Measurements from ENCODE around the gene SIL1. TPM values are rescaled to one million over a fixed set of nuclear protein-coding genes. Genes with fewer than 3 reads are reported as not detected.

Gene SIL1
- total RNA-seq, 4 donors from 2014 or later = 28.6 to 48.1 (median 36.5) TPM

DNA sequence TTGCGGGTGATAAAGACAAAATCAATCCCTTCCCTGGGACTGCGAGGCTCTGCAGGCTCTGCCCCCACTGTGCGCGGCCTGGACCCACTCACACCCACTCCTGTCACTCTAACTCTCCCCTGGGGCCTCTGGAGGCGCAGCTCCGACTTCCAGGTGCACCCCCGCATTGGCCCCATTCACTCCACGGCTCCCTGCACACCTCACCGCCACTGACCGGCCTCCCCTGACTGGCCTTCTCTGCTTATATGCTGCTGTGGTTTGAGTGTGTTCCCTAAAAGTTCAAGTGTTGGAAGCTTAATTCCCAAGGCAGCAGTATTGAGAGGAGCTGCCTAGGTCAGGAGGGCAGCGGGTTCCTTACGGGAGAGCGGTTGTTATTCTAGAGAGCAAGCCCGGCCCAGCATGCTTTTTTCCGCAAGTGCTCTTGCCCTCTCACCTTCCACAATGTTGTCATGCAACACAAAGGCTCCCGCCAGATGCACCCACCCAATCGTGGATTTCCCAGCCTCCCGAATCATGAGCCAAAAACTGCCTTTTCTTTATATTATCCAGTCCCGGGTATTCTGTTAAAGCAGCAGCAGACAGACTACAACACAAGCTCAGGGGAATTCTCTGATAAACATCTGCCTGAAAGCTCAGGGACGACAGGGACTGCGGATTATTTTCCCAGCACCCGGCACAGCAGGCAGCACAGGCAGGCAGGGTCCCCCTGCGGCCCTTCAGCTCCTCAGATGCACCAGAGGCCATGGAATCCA is 249.5 kb downstream of the SIL1 start:
- peaks cover 5 to 55% (median 18%) of the 10 kb centered on the region in 3 donors for H3K4me1 ChIP-seq
- no peak overlapping the region for H3K27ac ChIP-seq
- no peaks in the 10 kb centered on the region for H3K27me3 ChIP-seq
- no peak for TF ChIP-seq EP300 (IDR thresholded peaks at IDR 0.05)
- TF ChIP-seq POLR2A (IDR thresholded peaks at IDR 0.05) = no peak
- no peak for TF ChIP-seq POLR2AphosphoS5 (IDR thresholded peaks at IDR 0.05)
- TF ChIP-seq, protein P1, sequence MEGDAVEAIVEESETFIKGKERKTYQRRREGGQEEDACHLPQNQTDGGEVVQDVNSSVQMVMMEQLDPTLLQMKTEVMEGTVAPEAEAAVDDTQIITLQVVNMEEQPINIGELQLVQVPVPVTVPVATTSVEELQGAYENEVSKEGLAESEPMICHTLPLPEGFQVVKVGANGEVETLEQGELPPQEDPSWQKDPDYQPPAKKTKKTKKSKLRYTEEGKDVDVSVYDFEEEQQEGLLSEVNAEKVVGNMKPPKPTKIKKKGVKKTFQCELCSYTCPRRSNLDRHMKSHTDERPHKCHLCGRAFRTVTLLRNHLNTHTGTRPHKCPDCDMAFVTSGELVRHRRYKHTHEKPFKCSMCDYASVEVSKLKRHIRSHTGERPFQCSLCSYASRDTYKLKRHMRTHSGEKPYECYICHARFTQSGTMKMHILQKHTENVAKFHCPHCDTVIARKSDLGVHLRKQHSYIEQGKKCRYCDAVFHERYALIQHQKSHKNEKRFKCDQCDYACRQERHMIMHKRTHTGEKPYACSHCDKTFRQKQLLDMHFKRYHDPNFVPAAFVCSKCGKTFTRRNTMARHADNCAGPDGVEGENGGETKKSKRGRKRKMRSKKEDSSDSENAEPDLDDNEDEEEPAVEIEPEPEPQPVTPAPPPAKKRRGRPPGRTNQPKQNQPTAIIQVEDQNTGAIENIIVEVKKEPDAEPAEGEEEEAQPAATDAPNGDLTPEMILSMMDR (IDR thresholded peaks at IDR 0.05) = no peak
- peaks cover 0 to 34% of the 10 kb centered on the region in 2 donors for H3K36me3 ChIP-seq
- no peak overlapping the region for H3K4me3 ChIP-seq
- WGBS, 2 donors (ENCODE audit: low coverage in 1 of 2) = 79 to 82% methylated on average over 8 to 15 of the region's 23 CpGs
- no peak for ATAC-seq
- H3K9me3 ChIP-seq = no peaks in the 10 kb centered on the region

DNA sequence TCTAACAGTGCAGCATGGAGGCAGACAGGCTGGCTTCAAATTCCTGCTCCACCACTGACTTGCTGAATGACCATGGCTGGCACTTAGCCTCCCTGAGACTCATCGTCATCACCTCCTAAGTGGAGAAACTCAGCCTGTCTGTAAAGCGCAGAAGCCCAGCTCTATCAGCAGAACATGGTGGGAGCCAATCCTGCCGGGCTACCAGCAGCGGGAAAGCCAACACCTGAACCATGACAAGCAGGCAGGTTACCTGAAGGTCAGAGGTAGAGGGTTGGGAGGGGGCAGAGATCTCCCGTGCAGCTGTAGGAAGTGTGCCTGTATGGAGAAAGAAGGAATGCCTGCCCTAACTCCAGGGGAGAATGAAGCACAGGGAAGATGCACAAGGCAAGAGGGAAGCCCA is 250.4 kb downstream of the SIL1 start:
- TF ChIP-seq, protein P1 (IDR thresholded peaks at IDR 0.05) = no peak
- TF ChIP-seq EP300 (IDR thresholded peaks at IDR 0.05) = no peak
- no peak for TF ChIP-seq POLR2AphosphoS5 (IDR thresholded peaks at IDR 0.05)
- TF ChIP-seq POLR2A (IDR thresholded peaks at IDR 0.05) = no peak
- no peak overlapping the region for H3K4me3 ChIP-seq
- peaks cover 0 to 40% of the 10 kb centered on the region in 2 donors for H3K36me3 ChIP-seq
- 86 to 92% methylated on average over 1 to 5 of the region's 5 CpGs for WGBS, 2 donors (ENCODE audit: low coverage in 1 of 2)
- peaks cover 3 to 46% (median 10%) of the 10 kb centered on the region in 3 donors for H3K4me1 ChIP-seq
- H3K27me3 ChIP-seq = no peaks in the 10 kb centered on the region
- no peak overlapping the region for H3K27ac ChIP-seq
- ATAC-seq = no peak
- no peaks in the 10 kb centered on the region for H3K9me3 ChIP-seq

DNA sequence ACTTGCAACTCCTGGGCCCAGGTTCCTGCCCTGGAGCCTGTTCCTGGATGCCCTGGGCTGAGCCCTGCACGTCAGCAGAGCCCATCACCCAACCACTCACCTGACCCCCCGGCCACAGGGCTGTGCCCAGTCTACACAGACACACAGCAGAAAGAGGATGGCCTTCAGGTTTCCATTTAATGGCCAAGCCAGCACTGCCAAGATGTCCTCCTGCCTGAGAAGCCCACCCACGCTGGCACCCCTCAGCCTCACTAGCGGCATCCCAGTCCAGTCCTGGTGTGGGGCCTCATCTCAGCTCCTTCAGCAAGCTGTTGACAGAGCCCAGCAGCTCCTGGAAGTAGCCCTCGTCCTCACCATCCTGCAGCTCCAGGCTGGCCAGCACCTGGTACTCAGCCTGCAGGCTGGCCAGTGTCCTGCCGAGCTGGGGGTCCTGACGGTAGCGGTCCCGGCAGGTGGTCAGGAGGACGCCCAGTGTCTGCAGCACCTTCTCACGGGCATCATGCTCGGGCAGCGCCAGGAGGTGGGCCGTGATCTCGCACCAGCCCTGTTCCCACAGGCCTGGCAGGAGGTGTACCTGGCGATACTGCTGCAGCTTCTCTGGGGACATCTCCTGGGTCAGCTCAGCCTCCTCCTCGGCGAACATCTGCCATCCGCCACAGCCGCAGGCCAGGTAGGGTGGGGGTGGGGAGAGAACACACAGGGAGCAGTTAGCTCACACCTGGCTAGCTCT is 251.2 kb downstream of the SIL1 start:
- Histone ChIP-seq H3K4me1 (peaks cover 0 to 38% (median 2%) of the 10 kb centered on the region in 3 donors), H3K9me3 (no peaks in the 10 kb centered on the region), H3K27ac (no peak overlapping the region), H3K36me3 (peaks cover 0 to 41% of the 10 kb centered on the region in 2 donors), H3K4me3 (no peak overlapping the region), H3K27me3 (no peaks in the 10 kb centered on the region)
- 97% methylated on average over 7 of the region's 20 CpGs; no CpG with 5 or more reads in 1 of the 2 donors for WGBS, 2 donors (ENCODE audit: low coverage in 1 of 2)
- no peak for ATAC-seq
- TF ChIP-seq POLR2AphosphoS5 (IDR thresholded peaks at IDR 0.05) = no peak
- no peak for TF ChIP-seq EP300 (IDR thresholded peaks at IDR 0.05)
- no peak for TF ChIP-seq POLR2A (IDR thresholded peaks at IDR 0.05)
- TF ChIP-seq, protein P1 (IDR thresholded peaks at IDR 0.05) = no peak

DNA sequence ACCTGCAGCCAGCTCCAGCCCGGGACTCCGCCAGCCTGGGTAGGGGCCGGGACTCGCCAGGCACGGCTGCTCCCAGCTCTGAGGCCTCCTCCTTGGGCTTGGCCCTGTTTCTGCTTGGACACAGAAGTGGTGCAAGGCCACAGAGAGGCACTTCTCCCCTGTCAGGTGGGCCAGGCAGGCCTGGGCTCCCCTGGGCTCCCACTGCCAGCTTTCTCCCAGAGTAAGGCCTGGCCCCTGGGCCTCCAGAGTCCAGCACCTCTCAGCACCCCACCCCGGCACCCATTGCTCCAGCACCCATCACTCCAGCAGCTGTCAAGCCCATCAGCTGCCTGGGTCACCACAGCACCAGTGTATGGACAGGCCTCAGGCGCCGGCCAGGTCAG is 251.9 kb downstream of the SIL1 start:
- Histone ChIP-seq H3K4me1 (peaks cover 0 to 31% (median 0%) of the 10 kb centered on the region in 3 donors), H3K9me3 (no peaks in the 10 kb centered on the region), H3K36me3 (peaks cover 0 to 38% of the 10 kb centered on the region in 2 donors), H3K27ac (no peak overlapping the region), H3K27me3 (no peaks in the 10 kb centered on the region), H3K4me3 (no peak overlapping the region)
- no peak for ATAC-seq
- 90% methylated on average over 2 of the region's 8 CpGs; no CpG with 5 or more reads in 1 of the 2 donors for WGBS, 2 donors (ENCODE audit: low coverage in 1 of 2)
- TF ChIP-seq POLR2AphosphoS5 (IDR thresholded peaks at IDR 0.05) (no peak), EP300 (IDR thresholded peaks at IDR 0.05) (no peak), POLR2A (IDR thresholded peaks at IDR 0.05) (no peak)
- TF ChIP-seq, protein P1 (IDR thresholded peaks at IDR 0.05) = no peak

Measured in gastroesophageal sphincter (tissue), 4 donors.